Nucleus accumbens (tissue), 56 donors: Measurements from ENCODE around the gene FEM1B.
A peak's percentile ranks its signal among the peaks of the same experiment; 100 is the strongest.

Source experiments
- DNase-seq, 56 donors: peaks; one replicate each; lab custom pipeline; 2025; lab: John Stamatoyannopoulos, UW

The FEM1B gene

GRCh38 chr15:68279779-68280753 is 2.5 kb downstream of the FEM1B start:
- no peak for DNase-seq

- DNase-seq: no peak
Observed at GRCh38 chr15:68281008-68281407, 3.5 kb downstream of the FEM1B start.

GRCh38 chr15:68283401-68283800 is 5.9 kb downstream of the FEM1B start:
- no peak for DNase-seq

DNA sequence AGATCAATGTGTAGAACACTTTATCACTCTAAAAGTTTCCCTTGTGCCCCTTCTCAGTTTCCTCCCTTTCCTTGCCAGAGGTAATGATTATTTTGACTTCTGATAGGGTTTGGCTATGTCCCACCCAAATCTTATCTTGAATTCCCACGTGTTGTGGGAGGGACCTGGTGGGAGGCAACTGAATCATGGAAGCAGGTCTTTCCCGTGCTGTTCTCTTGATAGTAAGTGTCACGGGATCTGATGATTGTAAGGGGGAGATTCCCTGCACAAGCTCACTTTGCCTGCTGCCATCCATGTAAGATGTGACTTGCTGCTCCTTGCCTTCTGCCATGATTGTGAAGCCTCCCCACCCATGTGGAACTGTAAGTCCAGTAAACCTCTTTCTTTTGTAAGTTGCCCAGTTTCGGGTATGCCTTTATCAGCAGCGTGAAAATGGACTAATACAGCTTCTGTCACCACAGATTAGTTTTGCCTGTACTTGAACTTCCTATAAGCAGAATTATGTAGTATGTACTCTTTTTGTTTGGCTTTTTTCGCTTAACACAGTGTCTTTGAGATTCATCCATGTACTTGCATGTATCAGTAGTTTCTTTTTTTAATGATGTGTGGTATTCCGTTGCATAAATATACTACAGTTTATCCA is 7.2 kb downstream of the FEM1B start:
- no peak for DNase-seq

DNA sequence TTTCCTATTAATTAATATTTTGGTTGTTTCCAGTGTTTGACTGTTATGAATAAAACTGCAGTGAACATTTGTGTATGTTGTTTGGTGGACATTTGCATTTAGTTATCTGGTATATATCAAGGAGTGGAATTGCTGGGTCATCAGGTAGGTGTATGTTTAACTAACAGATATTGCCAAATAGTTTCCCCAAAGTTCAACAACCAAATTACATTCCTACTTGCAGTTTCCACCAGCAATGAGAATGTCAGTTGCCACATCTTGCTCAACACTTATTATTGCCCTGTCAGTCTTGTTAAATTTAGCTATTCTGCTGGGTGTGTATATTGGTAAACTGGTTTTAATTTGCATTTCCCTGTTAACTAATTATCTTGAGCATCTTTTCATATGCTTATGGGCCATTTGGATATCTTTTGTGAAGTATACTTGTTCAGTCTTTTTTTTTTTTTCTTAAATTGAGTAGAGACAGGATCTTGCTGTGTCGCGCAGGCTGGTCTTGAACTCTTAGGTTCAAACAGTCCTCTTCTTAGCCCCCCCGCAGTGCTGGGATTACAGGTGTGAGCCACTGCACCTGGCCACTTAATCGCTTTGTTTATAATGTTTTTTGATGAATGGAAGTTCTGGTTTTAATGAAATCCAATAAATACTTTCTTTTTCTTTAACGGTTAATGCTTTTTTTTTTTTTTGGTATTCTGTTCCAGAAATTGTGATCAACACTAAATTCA is 7.9 kb downstream of the FEM1B start:
- no peak for DNase-seq

- no peak for DNase-seq
Observed at GRCh38 chr15:68286256-68286655, 8.7 kb downstream of the FEM1B start.

DNA sequence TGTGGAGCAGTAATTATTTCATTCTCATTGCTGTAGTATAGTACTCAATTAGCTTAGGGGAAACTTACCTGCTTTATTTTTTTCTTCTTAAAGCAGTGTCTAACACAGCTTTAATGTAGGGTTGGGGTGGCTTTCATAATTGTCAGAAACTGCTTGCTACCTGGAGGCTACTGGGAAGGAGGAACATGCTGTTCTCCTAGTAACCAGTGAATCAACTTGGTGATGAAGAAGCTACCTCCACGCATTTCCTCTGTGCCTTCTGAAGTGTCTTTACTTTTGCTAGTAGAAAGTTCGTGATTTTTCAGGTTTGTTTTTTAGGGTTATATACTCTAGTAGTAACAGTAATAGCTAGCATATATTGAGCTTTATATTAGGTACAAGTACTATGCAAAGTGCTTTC is 11.5 kb downstream of the FEM1B start:
- peak in 3 of 56 donors; percentile 20 to 40 (median 31) for DNase-seq

- DNase-seq: no peak
Observed at GRCh38 chr15:68289621-68290352, 12.2 kb downstream of the FEM1B start.

- DNase-seq: no peak
Observed at GRCh38 chr15:68290715-68291114, 13.2 kb downstream of the FEM1B start.

DNA sequence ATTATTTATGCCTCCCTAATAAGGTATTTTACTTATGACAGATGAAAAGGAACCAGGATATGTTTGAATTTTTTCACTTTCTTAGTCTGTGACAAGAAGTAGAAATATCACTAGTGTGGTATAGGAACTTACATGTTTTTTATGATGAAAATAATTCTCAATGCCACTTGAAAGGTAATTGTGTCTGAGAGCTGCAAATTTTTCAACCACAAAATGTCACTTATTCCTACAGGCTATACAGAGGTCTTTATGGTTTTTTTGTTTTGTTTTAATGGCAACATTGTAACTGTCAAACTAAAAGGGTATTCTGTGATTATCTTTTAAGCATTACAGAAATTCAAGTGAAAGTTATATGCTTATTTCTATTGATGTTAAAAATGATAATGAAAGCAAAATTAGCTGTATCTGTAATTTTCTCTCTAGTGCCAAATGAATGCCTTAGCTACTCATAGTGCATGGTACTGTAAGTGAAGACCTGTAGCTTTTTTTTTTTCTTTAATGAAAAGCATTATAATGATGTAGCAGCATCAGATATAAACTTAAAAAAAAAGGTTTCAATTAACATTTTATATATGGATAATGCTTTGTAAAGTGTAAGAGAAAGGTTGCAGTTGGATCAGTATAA is 14.7 kb downstream of the FEM1B start:
- DNase-seq: no peak

DNA sequence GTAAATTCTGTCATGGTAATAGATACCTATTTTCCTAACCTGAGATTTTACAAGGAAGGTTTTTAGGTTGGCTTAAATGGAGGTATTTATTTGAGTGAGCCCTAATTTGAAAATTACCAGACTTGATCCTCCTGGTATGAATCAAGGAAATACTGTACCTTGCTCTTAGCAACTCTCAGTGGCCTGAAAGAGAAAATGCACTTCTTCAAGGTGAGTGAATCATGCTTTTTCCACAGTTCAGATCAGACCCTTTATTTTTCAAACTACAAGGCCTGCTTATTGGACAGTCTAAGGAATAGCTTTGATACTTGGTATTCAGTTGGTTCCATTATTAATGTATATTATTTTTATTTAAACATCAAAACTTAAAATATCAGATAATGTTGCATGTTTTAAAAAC is 15.4 kb downstream of the FEM1B start:
- DNase-seq: no peak

GRCh38 chr15:68295014-68295805 is 17.7 kb downstream of the FEM1B start:
- no peak for DNase-seq

GRCh38 chr15:68298336-68298735 is 20.8 kb downstream of the FEM1B start:
- no peak for DNase-seq

DNA sequence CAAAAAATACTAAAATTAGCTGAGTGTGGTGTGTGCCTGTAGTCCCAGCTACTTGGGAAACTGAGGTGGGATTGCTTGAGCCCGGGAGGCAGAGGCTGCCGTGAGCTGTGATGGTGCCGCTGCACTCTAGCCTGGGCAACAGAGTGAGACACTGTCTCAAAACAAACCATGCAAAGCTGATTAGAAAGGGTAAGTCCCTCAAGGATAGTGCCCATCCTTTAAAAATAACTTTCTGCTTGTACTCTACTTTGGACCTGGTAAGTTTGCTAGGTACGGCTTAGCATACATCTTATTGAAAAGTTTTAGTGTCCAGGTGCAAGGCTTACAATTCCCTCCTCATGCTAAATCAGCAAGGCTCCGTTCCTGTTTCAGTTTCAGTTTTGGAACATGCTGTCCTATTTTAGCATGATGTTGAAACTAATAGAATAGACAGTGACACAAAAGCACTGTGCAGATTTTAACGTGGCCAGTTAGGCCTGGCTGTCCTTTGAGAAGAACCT is 21.4 kb downstream of the FEM1B start:
- DNase-seq: no peak

DNA sequence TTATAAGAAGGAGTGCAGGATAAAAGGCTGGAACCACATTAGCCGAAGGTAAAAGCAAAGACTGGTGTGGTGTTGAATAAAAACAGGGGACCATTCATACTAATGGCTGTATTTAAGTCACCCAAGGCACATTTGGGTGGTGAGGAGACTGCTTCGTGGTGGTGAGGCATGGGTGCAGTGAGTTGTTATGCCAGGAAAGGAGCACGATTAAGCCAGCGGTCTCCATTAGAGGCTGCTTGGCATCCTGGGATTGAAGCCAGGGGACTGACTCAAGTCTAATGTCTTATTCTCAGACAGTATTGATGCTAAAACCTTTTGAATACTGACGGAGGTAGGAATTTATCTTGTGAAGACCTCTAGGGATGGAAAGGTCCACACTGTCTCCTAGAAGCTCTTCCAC is 21.9 kb downstream of the FEM1B start:
- DNase-seq: peak in 1 of 56 donors; percentile 25

- no peak for DNase-seq
Observed at GRCh38 chr15:68300115-68300940, 22.8 kb downstream of the FEM1B start.

- no peak for DNase-seq
Observed at GRCh38 chr15:68301301-68301700, 23.8 kb downstream of the FEM1B start.

GRCh38 chr15:68302729-68303128 is 25.2 kb downstream of the FEM1B start:
- DNase-seq: no peak
